B cell (primary cell): ENCODE measurements around the gene HMBS.

ENCODE experiments used
- EZH2 ChIP-seq: IDR thresholded peaks from 2 replicates; pipeline ENCODE4 v1.6.1; 2012; ENCODE audit warnings: borderline replicate concordance, low read depth, mild to moderate bottlenecking, moderate library complexity, low read length; ENCODE audit not compliant: insufficient read depth, poor library complexity, severe bottlenecking
- TF ChIP-seq, protein P1 (sequence below): fragments of 200-600 bp; IDR thresholded peaks from one replicate; pipeline ENCODE4 v1.8.0; 2022; ENCODE audit warnings: antibody characterized with exemption, mild to moderate bottlenecking

DNA sequence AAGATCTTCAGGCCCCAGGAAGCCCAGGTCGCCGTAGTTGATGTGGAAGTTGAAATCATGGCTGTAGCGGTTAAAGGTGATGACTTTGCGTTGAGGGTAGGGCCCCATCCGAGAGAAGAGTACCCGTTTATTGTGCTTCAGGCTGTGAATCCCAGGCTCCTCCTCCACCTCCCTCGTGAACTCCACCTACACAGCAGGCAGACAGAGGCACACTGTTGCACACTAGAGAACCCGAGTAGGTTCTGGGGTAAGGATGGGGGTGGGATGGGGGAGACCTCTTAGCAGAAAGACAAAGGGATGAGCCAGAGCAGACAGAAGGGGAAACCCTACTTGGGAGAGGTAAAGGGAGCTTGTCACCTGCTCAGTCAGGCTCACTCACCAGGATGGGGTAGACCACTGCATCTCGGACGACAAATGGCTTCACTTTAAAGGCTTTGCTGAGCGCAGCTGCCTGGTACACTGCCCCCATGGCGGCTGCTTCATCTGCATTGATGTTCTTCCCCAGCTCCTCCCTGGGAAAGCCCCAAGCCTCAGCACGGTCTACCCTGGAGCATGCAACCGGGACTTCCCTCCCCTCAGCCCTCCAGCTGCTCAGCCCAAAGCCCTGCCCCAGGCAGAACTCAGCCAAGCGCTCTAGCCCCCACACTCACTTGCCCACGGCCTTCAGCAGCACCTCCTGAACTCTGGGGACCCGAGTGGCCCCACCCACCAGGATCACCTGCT lies 33.1 kb upstream of the HMBS start:
- no peak for TF ChIP-seq EZH2
- TF ChIP-seq, protein P1, sequence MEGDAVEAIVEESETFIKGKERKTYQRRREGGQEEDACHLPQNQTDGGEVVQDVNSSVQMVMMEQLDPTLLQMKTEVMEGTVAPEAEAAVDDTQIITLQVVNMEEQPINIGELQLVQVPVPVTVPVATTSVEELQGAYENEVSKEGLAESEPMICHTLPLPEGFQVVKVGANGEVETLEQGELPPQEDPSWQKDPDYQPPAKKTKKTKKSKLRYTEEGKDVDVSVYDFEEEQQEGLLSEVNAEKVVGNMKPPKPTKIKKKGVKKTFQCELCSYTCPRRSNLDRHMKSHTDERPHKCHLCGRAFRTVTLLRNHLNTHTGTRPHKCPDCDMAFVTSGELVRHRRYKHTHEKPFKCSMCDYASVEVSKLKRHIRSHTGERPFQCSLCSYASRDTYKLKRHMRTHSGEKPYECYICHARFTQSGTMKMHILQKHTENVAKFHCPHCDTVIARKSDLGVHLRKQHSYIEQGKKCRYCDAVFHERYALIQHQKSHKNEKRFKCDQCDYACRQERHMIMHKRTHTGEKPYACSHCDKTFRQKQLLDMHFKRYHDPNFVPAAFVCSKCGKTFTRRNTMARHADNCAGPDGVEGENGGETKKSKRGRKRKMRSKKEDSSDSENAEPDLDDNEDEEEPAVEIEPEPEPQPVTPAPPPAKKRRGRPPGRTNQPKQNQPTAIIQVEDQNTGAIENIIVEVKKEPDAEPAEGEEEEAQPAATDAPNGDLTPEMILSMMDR: no peak
